HepG2 (cell line): ENCODE measurements around the gene VARS1. TPM values are rescaled to one million over a fixed set of nuclear protein-coding genes. Genes with fewer than 3 reads are reported as not detected.

Experiments
- ATAC-seq: fragments of 200-7000 bp; cut with Tn5 transposase; 3 replicates; pipeline ENCODE4 v1.9.1; 2020; ENCODE audit warnings: mild to moderate bottlenecking, moderate library complexity
- BruUV-seq: library from RNA; stranded (reverse); fragments of 400-500 nt; replicated peaks from 2 replicates; lab custom pipeline; 2021; lab: Mats Ljungman, UMichigan
- CTCF ChIA-PET: fragments of 300-600 bp; formaldehyde crosslinking; extraction: SDS; loops from one replicate; lab custom pipeline; 2021; ENCODE audit warnings: low total read pairs, inconsistent platforms, low intra/inter-chr PET ratio; lab: Yijun Ruan, JAX
- POLR2A ChIA-PET: fragments of 350-600 bp; sonication (Branson Sonifier 250); formaldehyde crosslinking; loops from one replicate; lab custom pipeline; 2020; ENCODE audit warnings: antibody characterized with exemption, inconsistent platforms; lab: Yijun Ruan, JAX
- DNase-seq: peaks from one replicate; pipeline ENCODE4 v3.0.0-alpha.2; 2015; ENCODE audit warnings: low spot score
- FAIRE-seq: peaks from 3 replicates; lab custom pipeline; 2011; peaks lifted over from hg19 to GRCh38; lab: Jason Lieb, UNC
- H2AFZ ChIP-seq: one replicate; pipeline ENCODE4 v1.6.1; 2011; ENCODE audit warnings: low read length, inconsistent platforms
- H3K27ac ChIP-seq: fragments of 300-600 bp; 3 replicates; pipeline ENCODE4 v1.8.0; 2011; ENCODE audit warnings: mixed run types, mild to moderate bottlenecking, mixed read lengths, low read length, inconsistent platforms; ENCODE audit not compliant: insufficient read depth; ENCODE audit errors: extremely low read length
- H3K27me3 ChIP-seq, 2 experiments: fragments of 200-600 bp in 1 of 2; 2 replicates in 1 of 2; 3 replicates in 1 of 2; pipeline versions ENCODE4 v1.6.0 to v1.8.0; 2011; ENCODE audit warnings: low read length in 2 of 2, mild to moderate bottlenecking in 2 of 2, moderate library complexity in 2 of 2, inconsistent platforms in 1 of 2; ENCODE audit not compliant: insufficient read depth in 2 of 2, control insufficient read depth in 1 of 2
- H3K36me3 ChIP-seq, 2 experiments: fragments of 200-600 bp in 1 of 2; replicated peaks in 1 of 2; 2 replicates in 1 of 2; 3 replicates in 1 of 2; pipeline versions ENCODE4 v1.5.1 to v1.8.0; 2011; ENCODE audit warnings: low read length in 2 of 2, inconsistent platforms in 1 of 2; ENCODE audit not compliant: insufficient read depth in 2 of 2, control insufficient read depth in 1 of 2
- H3K4me1 ChIP-seq: 2 replicates; pipeline ENCODE4 v1.5.1; 2012; ENCODE audit warnings: low read length, inconsistent platforms; ENCODE audit not compliant: insufficient read depth
- H3K4me2 ChIP-seq: 2 replicates; pipeline ENCODE4 v1.6.0; 2011; ENCODE audit warnings: low read depth, low read length, inconsistent platforms
- H3K4me3 ChIP-seq, 3 experiments: fragments of 200-600 bp in 1 of 3; sonication (generic), shearing (Covaris generic) in 1 of 3; replicated peaks in 1 of 3; 2 replicates each; pipeline ENCODE4 v1.5.1; 2011 to 2016; ENCODE audit warnings: low read length in 3 of 3, inconsistent platforms in 2 of 3, low read depth in 2 of 3, mild to moderate bottlenecking in 2 of 3, control low read depth in 1 of 3, mixed read lengths in 1 of 3; ENCODE audit not compliant: insufficient read depth in 1 of 3
- H3K79me2 ChIP-seq: one replicate; pipeline ENCODE4 v1.6.1; 2011; ENCODE audit warnings: low read length, inconsistent platforms; ENCODE audit not compliant: insufficient read depth
- H3K9ac ChIP-seq: 2 replicates; pipeline ENCODE4 v1.6.0; 2011; ENCODE audit warnings: mild to moderate bottlenecking, low read depth, low read length, inconsistent platforms; ENCODE audit not compliant: insufficient read depth
- H3K9me3 ChIP-seq: 2 replicates; pipeline ENCODE4 v1.5.1; 2012; ENCODE audit warnings: mild to moderate bottlenecking, low read length
- H4K20me1 ChIP-seq: 2 replicates; pipeline ENCODE4 v1.6.0; 2011; ENCODE audit warnings: inconsistent platforms, mild to moderate bottlenecking, low read length, moderate library complexity; ENCODE audit not compliant: insufficient read depth
- BCL3 ChIP-seq: sonication (generic); formaldehyde crosslinking; IDR thresholded peaks from 2 replicates; pipeline ENCODE4 v1.5.1; 2020; ENCODE audit warnings: mild to moderate bottlenecking, missing genetic modification reagents, moderate library complexity
- GABPA ChIP-seq, 2 experiments: IDR thresholded peaks; 2 replicates each; pipeline ENCODE4 v1.6.1; 2011 to 2016; ENCODE audit warnings: low read depth in 2 of 2, low read length in 1 of 2, missing biosample characterization in 1 of 2, missing genetic modification characterization in 1 of 2
- HNRNPLL ChIP-seq: fragments of 200-400 bp; formaldehyde crosslinking; IDR thresholded peaks from 2 replicates; pipeline ENCODE4 v1.6.1; 2017; ENCODE audit warnings: mild to moderate bottlenecking, low read depth, low read length; ENCODE audit not compliant: poor library complexity, severe bottlenecking
- HNRNPUL1 ChIP-seq: fragments of 200-400 bp; formaldehyde crosslinking; IDR thresholded peaks from 2 replicates; pipeline ENCODE4 v1.6.1; 2017; ENCODE audit warnings: low read depth, mild to moderate bottlenecking, low read length, moderate library complexity
- HOMEZ ChIP-seq: IDR thresholded peaks from 2 replicates; pipeline ENCODE4 v1.6.1; 2016; ENCODE audit warnings: low read depth
- KMT2A ChIP-seq: sonication (generic); formaldehyde crosslinking; IDR thresholded peaks from 2 replicates; pipeline ENCODE4 v1.4.0; 2020; ENCODE audit warnings: missing genetic modification reagents
- LCORL ChIP-seq, 2 experiments: fragments of 450-650 bp in 1 of 2; sonication (generic) in 1 of 2; formaldehyde crosslinking in 1 of 2; IDR thresholded peaks; 2 replicates each; pipeline versions ENCODE4 v1.5.0 to v1.6.1; 2017 to 2020; ENCODE audit warnings: antibody characterized with exemption in 1 of 2, missing genetic modification reagents in 1 of 2
- POLR2AphosphoS5 ChIP-seq: IDR thresholded peaks from 2 replicates; pipeline ENCODE4 v1.6.1; 2012; ENCODE audit warnings: low read depth, low read length
- REST ChIP-seq, 2 experiments: IDR thresholded peaks; 2 replicates each; pipeline ENCODE4 v1.6.1; 2011 to 2012; ENCODE audit warnings: low read length in 2 of 2, borderline replicate concordance in 1 of 2, low read depth in 1 of 2, mild to moderate bottlenecking in 1 of 2, moderate library complexity in 1 of 2
- SIN3B ChIP-seq: fragments of 150-350 bp; IDR thresholded peaks from 2 replicates; pipeline ENCODE4 v1.6.1; 2014; ENCODE audit warnings: low read length
- SP4 ChIP-seq: sonication (generic); formaldehyde crosslinking; IDR thresholded peaks from 2 replicates; pipeline ENCODE4 v1.8.1; 2023; ENCODE audit warnings: mild to moderate bottlenecking, missing genetic modification reagents
- SYNCRIP ChIP-seq: fragments of 200-400 bp; formaldehyde crosslinking; IDR thresholded peaks from 2 replicates; pipeline ENCODE4 v1.6.1; 2018; ENCODE audit warnings: mild to moderate bottlenecking, low read depth, low read length; ENCODE audit not compliant: insufficient read depth
- ZFP82 ChIP-seq: sonication (generic); formaldehyde crosslinking; IDR thresholded peaks from 2 replicates; pipeline ENCODE4 v1.5.1; 2020; ENCODE audit warnings: mild to moderate bottlenecking, missing genetic modification reagents, borderline replicate concordance
- ZNF225 ChIP-seq: sonication (generic); formaldehyde crosslinking; IDR thresholded peaks from 2 replicates; pipeline ENCODE4 v1.4.0; 2020; ENCODE audit warnings: mild to moderate bottlenecking, missing genetic modification reagents
- ZNF263 ChIP-seq: sonication (generic); formaldehyde crosslinking; IDR thresholded peaks from 2 replicates; pipeline ENCODE4 v1.4.0; 2020; ENCODE audit warnings: missing genetic modification reagents
- ZNF331 ChIP-seq: sonication (generic); formaldehyde crosslinking; IDR thresholded peaks from 2 replicates; pipeline ENCODE4 v1.4.0; 2020; ENCODE audit warnings: missing genetic modification reagents
- WGBS: methylation state at CpG from one replicate; pipeline ENCODE4 v1.1.6; 2017; ENCODE audit warnings: low lambda C conversion rate; 5-methylcytosine and 5-hydroxymethylcytosine counted together
- in situ Hi-C: cut with HindIII; loops from 2 replicates; pipeline ENCODE4 v1.10.0; 2017; ENCODE audit warnings: low pct_unique_long_range_greater_than_20kb; ENCODE audit not compliant: extremely low pct_ligation_motif_present
- intact Hi-C: fragments of 100-400 bp; cut with micrococcal nuclease; formaldehyde crosslinking; loops from one replicate; pipeline ENCODE4 v1.10.0; 2022; ENCODE audit not compliant: unreplicated experiment
- polyA plus RNA-seq, 8 experiments: library from polyadenylated mRNA; depleted of rRNA in 3 of 8; stranded (reverse) in 7 of 8; unstranded in 1 of 8; fragments of >200 nt; fragmentation: Illumina TruSeq in 4 of 8; extraction: Trizol in 4 of 8; gene quantifications; 2 replicates each; pipeline versions ENCODE4 v1.2.1 to v1.2.3, GENCODE V29; 2011 to 2016; ENCODE audit warnings: low read depth in 4 of 8, missing spikeins in 1 of 8, mixed read lengths in 1 of 8; ENCODE audit not compliant: insufficient read depth in 1 of 8
- total RNA-seq, 5 experiments: library from RNA; depleted of rRNA; stranded (reverse); fragments of >200 nt; fragmentation: Illumina TruSeq; extraction: Trizol; gene quantifications; 2 replicates each; pipeline ENCODE4 v1.2.3, GENCODE V29; 2016; ENCODE audit warnings: low read depth in 1 of 5

Gene VARS1
- total and polyA plus RNA-seq, 2 of the 13 experiments (the other 11 are each of a cell fraction or from before 2014, with no cell fraction given): 14.7 to 56.1 TPM

- H3K27me3 ChIP-seq: no peaks in the 10 kb centered on the region
- ATAC-seq: peak; percentile 64
- peak within 1 kb of the TSS; percentile 78 for H3K9ac ChIP-seq
- DNase-seq: peak; percentile 95
- peak within 1 kb of the TSS; percentile 87 for H3K4me2 ChIP-seq
- WGBS: 39% methylated on average over 39 of the region's 56 CpGs
- intact Hi-C loops (loop anchor here (2.0 kb wide), 1 partner anchor 20 kb away; the partner anchor contains the start of gene VARS1), in situ Hi-C loops (no loop called here)
- peak; percentile 77 for FAIRE-seq
- no peaks in the 10 kb centered on the region for H3K36me3 ChIP-seq
- H3K9me3 ChIP-seq: no peaks in the 10 kb centered on the region
- POLR2A ChIA-PET: interaction anchor here (0.8 to 3.6 kb wide), 33 partner anchors 9 to 274 kb away, joined by 3 to 102 read pairs (median 6); partner anchors contain the start of genes ABHD16A, APOM, BAG6 and C2
- H3K4me1 ChIP-seq: peaks cover 35% of the 10 kb centered on the region
- peak within 1 kb of the TSS; percentile 95 for H3K27ac ChIP-seq
- H3K4me3 ChIP-seq: peak within 1 kb of the TSS; percentile 54 to 71 (median 55)
- H3K79me2 ChIP-seq: peaks cover 19% of the 10 kb centered on the region
- no TSS peak for BruUV-seq
- no peak within 1 kb of the TSS for H2AFZ ChIP-seq
- H4K20me1 ChIP-seq: no peaks in the 10 kb centered on the region
- CTCF ChIA-PET: no interaction called here
- TF ChIP-seq BCL3 (CRISPR knock-in tag) (0 out of 2 replicates have a peak, but pooled peaks have one; percentile 47), ZNF225 (CRISPR knock-in tag) (0 out of 2 replicates have a peak, but pooled peaks have one; percentile 20), SYNCRIP (no peak), HNRNPUL1 (no peak), POLR2AphosphoS5 (peak; percentile 99), SP4 (CRISPR knock-in tag) (peak; percentile 54; the same call in 1 of the 2 replicates), HNRNPLL (peak; percentile 11), SIN3B (peak; percentile 41; the same call in 1 of the 2 replicates), ZNF263 (peak; percentile 25; the same call in 1 of the 2 replicates), REST (IDR thresholded peaks at IDR 0.05; ENCODE audit: borderline replicate concordance in 1 of 2, low read depth in 1 of 2, low read length in 2 of 2) (0 out of 4 replicates have a peak, but pooled peaks of 1 of the 2 experiments have one; percentile 67), ZFP82 (peak; percentile 76; the same call in 1 of the 2 replicates), ZNF331 (CRISPR knock-in tag) (0 out of 2 replicates have a peak, but pooled peaks have one; percentile 42), HOMEZ (CRISPR knock-in tag) (no peak; the same call in 1 of the 2 replicates), LCORL (IDR thresholded peaks at IDR 0.05) (no peak), LCORL (CRISPR knock-in tag; IDR thresholded peaks at IDR 0.05) (peak; percentile 61; the same call in 1 of the 2 replicates), GABPA (IDR thresholded peaks at IDR 0.05; ENCODE audit: low read depth, low read length) (peak; percentile 14; the same call in 1 of the 2 replicates), GABPA (CRISPR knock-in tag; IDR thresholded peaks at IDR 0.05; ENCODE audit: low read depth) (no peak), KMT2A (peak; percentile 73)
Observed at GRCh38 chr6:31815025-31815838, 19.7 kb upstream of the VARS1 start, which contains the start of the genes HSPA1A and HSPA1L. HSPA1A (plus strand) TSS chr6:31815543; CDS start chr6:31815757, 214 bp downstream. HSPA1L (minus strand) TSS chr6:31815283; CDS start chr6:31811972, 3,311 bp downstream.
